Hematopoietic multipotent progenitor cell treated with erythropoietin and hydrocortisone succinate and interleukin-3 and kit ligand, for 6 days (in vitro differentiated cells): ENCODE measurements around the gene KIF16B.
A peak's percentile ranks its signal among the peaks of the same experiment; 100 is the strongest.
"Not testable (repeated sequence)": the region's sequence is repeated elsewhere in the genome, so short reads cannot be mapped to it uniquely, and the experiment has no call there.

ENCODE experiments used
- DNase-seq: peaks from one replicate; pipeline ENCODE4 v3.0.0-alpha.2; 2015

Gene KIF16B

GRCh38 chr20:16279320-16279719 is 293.9 kb downstream of the KIF16B start:
- DNase-seq, result no peak

DNA sequence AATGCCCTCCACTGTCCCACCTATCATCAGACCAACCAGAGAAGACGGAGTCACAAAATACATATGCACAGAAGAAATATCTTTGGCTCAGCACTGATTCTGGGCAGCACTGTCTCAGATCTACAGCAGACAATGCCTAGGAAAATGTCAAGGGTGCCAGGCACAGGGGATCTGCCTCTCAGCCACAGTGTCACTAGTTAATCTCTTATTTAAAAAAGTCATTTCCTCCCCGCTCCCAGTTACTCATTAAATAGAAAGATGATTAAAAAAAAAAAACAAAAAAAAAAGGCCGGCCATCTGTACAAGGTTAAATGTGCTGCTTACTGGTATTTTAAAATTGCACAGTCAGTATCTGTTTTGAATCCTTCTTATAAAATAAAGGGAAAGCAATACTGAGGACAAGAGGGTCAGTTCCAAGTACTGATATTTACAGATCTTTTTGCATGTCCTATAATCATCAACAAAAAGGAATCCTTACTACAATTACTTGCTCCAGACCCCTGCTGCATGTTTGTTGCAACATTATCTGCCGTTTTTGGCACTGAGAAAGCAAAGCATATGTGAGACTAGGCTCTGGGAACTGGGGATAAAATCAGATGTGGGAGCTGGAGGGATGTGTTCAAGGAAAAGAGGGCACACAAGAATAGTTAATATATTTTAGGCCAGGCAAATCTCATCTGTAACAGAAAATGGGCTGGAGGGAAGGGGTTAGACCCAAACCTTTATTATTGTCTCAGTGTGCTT is 299.3 kb downstream of the KIF16B start:
- DNase-seq, result no peak

DNA sequence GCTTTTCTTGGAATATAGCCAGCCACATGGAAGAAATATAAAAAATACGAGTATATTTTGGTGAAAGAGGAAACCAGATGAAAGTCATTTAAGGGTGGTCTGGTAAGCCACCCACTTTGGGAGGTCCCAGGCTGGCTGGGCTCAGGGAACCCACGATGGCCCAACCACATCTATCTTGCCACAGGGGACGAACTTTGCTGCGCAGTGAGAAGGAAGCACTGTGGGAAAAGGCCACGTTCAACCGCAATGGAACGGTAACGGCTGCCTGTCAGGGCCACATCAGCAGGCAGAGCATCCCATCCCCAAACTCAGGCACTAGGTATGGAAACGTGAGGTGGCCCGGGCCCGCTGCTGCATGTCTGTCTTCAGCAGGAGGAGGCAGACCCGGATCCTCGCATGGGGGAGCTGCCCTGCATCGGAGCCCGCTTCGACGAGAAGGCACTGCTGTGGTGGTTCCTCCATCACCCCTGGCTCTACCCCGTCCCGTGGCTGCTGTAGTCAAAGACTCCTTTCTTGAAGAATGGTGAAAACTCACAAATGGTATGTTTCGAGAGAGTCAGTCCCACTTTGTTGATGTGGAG is 300.4 kb downstream of the KIF16B start:
- no peak for DNase-seq

GRCh38 chr20:16271450-16271849 is 301.8 kb downstream of the KIF16B start:
- DNase-seq, result no peak

DNA sequence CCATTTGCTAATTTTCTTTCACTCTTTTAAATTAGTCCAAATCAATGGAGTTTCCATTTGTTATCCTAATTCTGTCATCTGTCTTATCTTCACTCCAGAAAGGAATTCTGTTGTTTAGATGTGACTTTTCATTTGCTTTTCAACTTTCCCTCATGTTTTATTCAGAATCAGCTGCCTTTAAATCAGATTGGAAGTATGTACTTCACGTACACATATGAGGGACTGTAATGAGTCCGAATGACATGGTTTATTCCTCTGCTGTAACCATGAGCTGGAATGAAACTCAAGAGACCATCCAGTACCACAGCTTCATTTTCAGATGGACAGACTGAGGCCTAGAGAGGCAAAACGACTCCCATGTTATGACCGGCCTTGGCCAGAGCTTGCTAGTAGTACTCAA is 302.3 kb downstream of the KIF16B start:
- no peak for DNase-seq

- DNase-seq, result no peak
These were observed 302.8 kb downstream of the KIF16B start for GRCh38 chr20:16270314-16270931.

DNA sequence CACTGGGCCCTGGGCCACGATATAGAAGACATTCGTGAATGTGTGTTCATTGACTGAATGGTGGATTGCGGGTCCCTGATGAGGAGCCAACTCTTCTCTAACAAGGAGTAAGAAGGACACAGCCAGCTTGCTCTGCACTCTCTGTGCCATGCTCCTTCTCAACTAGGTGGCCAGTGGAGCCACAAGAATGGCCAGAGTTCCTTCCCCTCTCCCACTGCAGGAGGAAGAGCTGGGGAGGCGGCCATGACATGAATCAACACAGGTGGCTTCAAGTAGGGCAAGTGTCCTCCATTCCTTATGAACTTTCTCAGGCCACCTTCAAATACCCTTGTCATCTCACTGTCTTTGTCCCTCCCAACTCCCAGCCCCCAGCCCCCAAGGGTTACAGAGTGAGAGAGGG is 305.7 kb downstream of the KIF16B start:
- DNase-seq, result no peak

- DNase-seq, result no peak
These were observed 307.9 kb downstream of the KIF16B start for GRCh38 chr20:16265334-16265733.

DNA sequence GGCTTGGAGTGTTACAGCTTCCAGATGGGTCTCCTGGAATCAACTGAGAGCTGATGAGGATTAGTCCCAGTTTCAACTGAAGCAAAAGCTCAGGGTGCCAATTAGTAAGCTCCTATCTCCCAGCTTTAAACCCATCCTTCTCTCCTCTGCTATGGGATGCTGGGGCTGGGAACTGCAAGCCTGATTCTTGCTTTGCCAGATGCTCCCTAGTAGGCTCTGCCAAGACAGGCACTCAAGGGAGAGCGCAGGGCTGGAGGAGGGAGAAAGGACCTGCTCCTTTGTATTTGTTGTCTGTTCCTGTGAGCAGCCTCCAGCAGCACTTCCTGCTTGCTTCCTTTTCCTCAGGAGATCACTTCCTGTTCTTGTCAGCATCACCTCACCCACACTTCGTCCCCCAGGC is 309.7 kb downstream of the KIF16B start:
- no peak for DNase-seq

GRCh38 chr20:16262594-16262993 is 310.7 kb downstream of the KIF16B start:
- no peak for DNase-seq

- peak; percentile 64 for DNase-seq
These were observed 311.4 kb downstream of the KIF16B start for GRCh38 chr20:16261733-16262273.

DNA sequence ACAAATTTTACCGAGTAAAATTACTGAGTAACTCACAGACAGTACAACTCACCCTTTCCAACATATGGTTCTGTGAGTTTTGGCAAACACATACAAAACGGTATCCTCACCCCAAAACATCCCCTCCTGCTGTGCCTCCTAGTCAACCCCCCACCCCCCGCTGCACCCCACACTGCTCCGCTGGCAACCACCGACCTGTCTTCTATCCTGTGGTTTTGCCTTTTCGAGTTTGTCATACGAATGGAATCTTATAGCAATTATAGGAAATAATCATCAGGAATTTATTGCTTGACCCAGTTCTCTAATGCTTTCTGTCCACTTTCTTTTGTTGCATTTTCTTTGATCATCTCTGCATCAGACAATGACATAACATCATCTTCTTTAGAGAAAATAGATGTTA is 312.3 kb downstream of the KIF16B start:
- DNase-seq, result no peak

DNA sequence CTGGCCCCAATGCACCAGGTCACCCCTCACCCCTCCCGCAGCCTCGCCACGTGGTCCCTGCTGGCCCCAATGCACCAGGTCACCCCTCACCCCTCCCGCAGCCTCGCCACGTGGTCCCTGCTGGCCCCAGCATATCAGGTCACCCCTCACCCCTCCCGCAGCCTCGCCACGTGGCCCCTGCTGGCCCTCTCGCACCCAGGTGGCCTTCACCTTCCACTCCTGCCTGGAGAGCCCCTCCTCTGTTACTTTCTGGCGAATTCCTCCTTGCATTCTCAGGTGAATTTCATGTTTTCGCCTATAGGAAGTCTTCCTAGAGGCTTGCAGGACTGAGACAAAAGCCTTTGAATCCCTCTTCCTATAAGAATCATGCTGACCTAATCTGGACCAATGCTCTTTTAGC is 313.1 kb downstream of the KIF16B start:
- not testable (repeated sequence) for DNase-seq

DNA sequence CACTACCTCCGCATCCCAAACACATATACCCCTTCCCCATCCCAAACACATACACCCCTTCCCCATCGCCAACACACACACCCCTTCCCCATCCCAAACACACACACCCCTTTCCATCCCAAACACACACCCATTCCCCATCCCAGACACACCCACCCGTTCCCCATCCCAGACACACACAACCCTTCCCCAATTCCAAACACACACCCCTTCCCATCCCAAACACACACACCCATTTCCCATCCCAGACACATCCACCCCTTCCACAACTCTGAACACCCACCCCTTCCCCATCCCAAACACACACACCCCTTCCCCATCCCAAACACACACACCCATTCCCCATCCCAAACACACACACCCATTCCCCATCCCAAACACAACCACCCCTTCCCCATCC is 314.5 kb downstream of the KIF16B start:
- DNase-seq, result no peak

- no peak for DNase-seq
These were observed 315.3 kb downstream of the KIF16B start for GRCh38 chr20:16257813-16258430.

DNA sequence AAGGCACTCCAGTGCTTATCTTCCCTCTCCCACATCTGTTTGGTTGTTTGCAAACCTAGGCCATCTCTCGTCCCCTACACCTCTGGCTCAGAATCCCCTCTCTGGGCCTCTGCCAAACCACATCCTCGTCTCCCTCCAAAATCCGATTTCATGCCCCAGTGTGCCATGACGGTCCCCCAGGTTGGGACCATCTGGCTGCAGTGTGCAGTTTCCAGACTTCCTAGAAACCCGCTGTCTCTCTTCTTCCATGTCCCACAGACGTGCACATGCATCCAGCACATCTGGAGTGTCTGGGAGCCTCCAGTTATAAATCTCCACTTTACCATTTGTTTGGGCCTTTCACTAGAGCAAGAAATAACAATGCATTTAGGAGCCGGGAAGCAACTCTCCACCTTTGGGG is 316.2 kb downstream of the KIF16B start:
- DNase-seq, result no peak

DNA sequence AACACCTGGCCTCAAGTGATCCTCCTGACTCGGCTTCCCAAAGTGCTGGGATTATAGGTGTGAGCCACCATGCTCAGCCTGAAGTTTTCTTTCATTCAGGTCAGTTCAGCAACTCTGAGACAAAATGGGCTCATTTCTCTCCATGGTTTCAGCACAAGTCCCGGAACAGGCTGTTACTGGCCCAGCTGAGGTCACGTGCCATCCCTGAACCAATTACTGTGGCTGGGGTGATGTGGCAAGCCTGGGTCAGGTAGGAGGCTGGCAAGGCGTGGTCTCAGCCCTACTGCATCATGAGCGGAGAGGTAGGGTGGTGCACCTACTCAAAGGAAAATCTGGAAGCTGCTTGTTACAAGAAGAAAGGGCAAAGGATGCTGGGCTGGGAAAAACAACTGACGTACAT is 326.4 kb downstream of the KIF16B start:
- no peak for DNase-seq

DNA sequence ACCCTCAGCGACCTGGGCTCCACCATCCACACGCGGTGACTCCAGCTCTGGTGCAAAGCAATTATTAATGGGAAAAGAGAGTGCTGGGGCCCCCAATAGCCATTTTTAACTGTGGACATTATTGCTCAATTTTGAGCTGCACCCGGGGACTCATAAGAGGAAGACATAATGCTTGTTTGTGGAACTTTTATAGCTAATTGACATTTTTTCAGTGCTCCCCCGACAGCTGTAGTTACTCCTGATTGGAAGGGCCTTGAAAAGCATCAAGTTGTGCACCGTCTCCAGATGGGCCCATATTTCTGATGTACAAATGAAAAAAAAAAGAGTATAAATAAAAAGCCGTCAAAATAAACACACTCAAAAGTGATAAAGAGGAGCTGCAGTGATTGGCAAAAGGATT is 327.0 kb downstream of the KIF16B start:
- no peak for DNase-seq

- DNase-seq, result no peak
These were observed 327.4 kb downstream of the KIF16B start for GRCh38 chr20:16245879-16246278.

DNA sequence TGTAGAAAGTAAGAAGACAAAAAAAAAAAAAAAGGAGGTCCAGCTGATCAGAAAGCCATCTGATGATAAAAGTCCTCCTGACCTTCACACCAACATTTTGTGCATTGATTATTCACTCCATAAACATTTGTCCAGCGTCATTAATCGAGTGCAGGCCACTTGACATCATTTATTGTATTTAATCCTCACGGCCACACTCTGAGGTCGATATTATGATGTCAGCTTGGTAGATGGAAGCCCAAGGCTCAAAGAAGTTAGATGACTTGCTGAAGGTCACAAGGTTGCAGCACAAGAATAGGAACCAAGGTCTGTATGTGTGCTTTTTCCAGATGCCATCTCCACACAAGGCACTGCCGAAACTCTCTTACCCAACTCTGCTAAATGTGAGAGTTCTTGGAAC is 328.4 kb downstream of the KIF16B start:
- DNase-seq, result no peak

DNA sequence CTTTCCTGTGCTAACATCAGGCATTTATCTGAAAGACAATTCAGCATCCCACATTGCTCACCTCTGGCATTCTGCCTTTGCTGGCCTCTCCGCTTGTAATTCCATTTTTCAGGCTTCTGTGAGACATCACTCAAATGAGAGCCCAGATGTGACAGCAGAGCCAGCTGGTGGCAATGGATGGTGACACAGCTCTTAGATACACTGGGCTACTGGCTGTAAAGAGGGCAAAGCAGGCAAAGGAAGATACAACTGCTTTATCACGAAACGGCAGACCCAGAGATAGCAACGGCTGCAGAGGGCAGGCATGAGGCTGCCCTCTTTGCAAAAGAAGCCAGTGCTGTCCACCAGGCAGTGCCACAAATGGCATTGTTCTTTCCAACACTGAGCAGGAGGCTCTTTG is 329.8 kb downstream of the KIF16B start:
- DNase-seq, result peak; percentile 64

GRCh38 chr20:16241911-16242310 is 331.3 kb downstream of the KIF16B start:
- no peak for DNase-seq

DNA sequence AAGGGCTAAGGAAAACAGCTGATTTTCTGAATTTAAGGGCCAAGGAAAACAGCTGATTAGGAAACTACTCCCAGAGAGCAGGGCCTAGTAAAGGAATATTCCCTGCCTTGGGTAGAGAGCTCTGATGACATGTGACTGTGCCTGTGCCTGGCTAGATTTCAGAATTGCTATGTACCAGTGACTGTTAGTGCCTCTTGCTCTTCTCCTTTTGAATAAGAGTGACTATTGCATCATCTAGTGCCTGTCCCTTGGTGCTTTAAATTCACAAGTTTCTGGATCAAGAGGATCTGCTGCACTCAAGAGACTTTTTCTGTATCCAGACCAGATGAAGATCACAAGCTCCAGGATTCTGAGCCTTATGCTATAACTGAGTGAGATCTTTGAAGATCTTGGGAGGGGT is 332.9 kb downstream of the KIF16B start:
- no peak for DNase-seq
